ENCODE data around the gene LRFN2.

Gene LRFN2

GRCh38 chr6:40425192-40425919 is 161.8 kb downstream of the LRFN2 start:
- no peak for DNase-seq

GRCh38 chr6:40422046-40422445 is 165.1 kb downstream of the LRFN2 start:
- no peak for DNase-seq

- DNase-seq, result no peak
Observed at GRCh38 chr6:40419946-40420728, 167.0 kb downstream of the LRFN2 start.

DNA sequence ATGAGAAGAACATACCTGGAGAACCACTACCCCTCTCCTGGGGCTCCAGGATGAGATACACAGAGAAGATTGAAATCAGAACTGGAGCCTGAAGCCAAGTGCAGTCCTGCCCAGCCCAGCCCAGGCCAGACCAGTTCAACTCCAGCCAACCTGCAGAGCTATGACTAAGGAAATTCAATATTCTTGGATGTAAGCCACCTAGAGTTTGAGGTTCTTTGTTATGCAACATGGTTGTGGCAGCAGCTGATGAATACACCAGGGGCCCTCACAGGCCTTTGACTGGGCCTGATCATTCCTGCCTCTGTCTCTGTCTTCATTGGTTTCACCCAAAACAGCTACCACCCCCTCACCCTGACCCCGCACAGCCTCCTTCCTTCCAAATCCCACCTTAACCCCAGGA is 167.8 kb downstream of the LRFN2 start:
- DNase-seq, result no peak

DNA sequence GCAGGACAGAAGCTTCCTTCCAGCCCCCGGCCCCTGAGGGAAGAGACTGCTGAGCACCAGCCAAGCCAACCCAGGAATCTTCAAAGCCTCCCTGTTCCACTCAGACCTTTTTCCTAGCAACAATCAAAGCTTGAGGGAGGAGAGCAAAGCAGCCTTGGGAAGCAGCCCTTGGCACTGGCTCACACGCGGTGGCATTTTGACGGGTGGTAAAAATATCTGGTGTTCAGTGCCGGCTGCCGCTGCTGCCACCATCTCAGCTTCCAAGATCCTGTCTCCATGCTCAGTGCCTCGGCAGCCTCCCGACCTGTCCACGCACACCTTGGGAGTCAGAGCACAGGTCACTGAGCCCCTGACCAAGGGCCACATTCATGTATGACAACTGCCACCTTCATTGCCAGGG is 170.1 kb downstream of the LRFN2 start:
- no peak for DNase-seq

- DNase-seq, result no peak
Observed at GRCh38 chr6:40414617-40415016, 172.5 kb downstream of the LRFN2 start.

DNA sequence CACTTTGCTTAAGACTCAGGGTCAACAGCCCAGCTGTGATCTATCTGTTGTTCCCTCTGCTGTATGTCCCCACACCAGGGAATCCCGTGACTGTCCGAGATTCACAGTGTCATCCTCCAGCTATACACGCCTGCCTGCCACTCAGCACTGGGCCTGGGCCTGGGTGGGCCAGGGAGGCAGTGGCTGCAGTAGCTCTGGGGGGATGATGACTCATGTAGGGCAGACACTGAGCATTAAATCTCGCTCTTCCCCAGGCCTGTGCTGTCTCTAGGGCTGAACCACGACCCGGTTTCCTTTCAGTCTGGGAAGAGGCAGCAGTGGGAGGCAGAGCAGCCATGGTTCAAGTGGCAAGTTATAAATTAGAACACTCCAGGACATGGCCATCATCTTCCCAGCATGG is 173.9 kb downstream of the LRFN2 start:
- no peak for DNase-seq

- DNase-seq, result no peak
Observed at GRCh38 chr6:40411881-40412280, 175.3 kb downstream of the LRFN2 start.

DNA sequence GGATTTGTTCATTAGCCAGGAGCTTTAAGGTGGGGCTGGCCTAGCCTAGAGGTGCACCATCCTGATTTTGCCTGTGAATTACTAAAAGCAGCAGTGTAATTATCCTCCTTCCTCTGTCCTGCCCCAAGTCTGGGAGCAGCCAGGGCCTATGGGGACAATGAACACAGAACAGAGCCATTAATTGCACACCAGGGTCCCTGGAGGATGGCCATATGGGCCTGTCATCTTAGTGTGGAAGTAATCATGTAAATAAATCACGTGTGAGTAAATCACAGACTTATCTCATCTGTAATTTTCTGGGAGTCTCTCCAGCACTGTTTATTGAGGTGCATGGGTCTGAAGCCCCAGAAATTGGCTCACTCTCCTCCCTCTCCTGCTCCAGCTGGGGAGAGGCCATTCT is 176.3 kb downstream of the LRFN2 start:
- DNase-seq, result no peak

- DNase-seq, result no peak
Observed at GRCh38 chr6:40409716-40410397, 177.3 kb downstream of the LRFN2 start.

- DNase-seq, result no peak
Observed at GRCh38 chr6:40408786-40409542, 178.2 kb downstream of the LRFN2 start.

DNA sequence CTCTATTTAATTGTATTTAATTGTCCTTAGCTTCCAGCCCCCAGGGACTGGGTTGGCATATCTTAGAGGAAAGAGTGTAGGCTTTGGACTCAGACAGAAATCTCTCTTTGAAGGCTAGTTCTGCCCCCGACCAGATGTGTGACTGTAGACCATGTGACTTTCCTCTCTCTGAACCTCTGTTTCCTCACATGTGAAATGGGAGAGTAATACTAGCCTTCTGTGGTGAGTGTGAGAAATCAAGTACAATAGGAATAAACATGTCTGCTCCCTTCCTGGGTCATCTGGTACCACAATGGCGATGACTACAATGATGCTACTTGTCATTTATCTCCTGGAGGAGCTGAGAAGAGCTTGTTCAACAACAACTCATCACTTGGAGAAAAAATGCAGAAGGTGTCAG is 179.9 kb downstream of the LRFN2 start:
- DNase-seq, result no peak

- no peak for DNase-seq
Observed at GRCh38 chr6:40406175-40406574, 181.0 kb downstream of the LRFN2 start.

DNA sequence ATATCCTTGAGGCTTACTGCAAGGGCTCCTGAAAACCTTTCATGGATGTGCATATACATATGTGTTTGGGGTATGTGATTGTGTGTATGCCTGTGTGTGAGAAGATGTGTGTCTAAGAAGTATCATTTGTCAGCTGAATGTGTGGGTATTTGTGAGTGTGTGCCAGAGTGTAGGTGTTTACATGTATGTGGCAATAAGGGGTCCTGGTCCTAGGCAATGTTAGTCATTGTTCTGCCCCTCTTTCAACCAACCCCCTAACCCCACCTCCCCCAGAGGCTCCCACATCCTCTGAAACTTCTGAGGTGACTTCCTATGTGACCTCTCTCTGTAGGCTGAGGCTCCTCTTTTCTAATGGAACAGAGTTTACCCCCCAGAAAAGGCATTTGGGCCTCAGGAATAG is 186.4 kb downstream of the LRFN2 start:
- DNase-seq, result no peak

GRCh38 chr6:40399888-40400457 is 187.2 kb downstream of the LRFN2 start:
- no peak for DNase-seq

DNA sequence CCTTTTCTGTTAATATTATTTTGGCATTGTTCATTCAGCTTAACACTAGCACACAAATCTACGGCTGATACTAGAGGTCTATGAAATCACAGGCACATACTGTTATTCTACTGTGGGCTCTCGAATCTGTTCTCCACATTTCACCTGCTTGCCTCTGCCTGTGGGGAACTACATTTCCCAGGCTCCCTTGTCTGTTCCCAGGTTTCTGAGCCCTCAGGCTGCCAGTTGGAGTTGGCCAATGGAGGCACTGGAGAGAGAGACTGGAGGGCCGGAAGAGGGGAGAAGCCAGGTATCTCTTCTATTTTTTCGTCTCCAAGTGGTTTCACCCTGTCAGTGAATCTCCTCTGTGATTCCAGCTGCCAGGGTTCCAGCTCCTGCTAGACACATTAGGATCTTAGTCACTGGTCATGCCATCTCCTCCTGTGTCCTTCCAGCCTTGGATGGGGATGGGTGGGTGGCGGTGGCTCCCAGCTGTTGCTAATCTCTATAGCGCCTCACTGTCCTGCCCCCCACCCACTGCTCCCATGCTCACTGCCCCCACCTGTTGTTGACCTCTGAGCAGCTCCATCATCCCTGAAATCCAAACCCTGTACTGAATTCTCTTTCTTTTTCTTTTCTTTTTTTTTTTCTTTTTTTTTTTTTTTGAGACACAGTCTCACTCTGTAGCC is 188.2 kb downstream of the LRFN2 start:
- no peak for DNase-seq

DNA sequence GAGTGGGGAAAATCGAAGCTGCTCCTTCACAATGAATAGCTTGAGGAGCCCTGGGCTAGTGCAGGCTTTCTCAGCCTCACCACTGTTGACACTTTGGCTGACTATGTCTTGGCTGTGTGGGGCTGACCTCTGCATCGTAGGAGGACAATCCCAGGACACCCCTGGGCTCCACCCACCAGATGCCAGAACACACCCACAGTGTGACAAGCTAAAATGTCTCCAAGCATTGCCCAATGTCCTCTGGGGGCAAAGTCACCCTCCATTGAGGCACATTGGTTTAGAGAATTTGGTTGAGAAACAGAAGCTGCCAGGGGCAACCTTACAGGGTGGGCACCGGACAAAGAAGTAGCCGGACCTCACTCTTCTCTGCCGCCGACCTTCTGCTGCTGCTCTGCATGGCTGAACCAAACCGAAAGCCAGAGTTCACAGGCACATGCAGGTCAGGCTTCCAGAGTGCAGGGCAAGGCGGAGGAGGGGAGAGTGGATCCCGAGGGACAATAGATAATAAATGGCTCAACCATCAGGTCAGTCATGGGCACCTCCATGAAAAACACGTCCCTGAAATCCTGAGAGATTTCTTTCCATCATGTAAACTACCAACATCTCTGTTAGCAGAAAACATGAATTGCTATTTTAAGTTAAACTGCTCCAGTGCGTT is 189.0 kb downstream of the LRFN2 start:
- DNase-seq, result no peak

- peak; percentile 12 for DNase-seq
Observed at GRCh38 chr6:40397287-40398033, 189.7 kb downstream of the LRFN2 start.

GRCh38 chr6:40395698-40396076 is 191.5 kb downstream of the LRFN2 start:
- no peak for DNase-seq

DNA sequence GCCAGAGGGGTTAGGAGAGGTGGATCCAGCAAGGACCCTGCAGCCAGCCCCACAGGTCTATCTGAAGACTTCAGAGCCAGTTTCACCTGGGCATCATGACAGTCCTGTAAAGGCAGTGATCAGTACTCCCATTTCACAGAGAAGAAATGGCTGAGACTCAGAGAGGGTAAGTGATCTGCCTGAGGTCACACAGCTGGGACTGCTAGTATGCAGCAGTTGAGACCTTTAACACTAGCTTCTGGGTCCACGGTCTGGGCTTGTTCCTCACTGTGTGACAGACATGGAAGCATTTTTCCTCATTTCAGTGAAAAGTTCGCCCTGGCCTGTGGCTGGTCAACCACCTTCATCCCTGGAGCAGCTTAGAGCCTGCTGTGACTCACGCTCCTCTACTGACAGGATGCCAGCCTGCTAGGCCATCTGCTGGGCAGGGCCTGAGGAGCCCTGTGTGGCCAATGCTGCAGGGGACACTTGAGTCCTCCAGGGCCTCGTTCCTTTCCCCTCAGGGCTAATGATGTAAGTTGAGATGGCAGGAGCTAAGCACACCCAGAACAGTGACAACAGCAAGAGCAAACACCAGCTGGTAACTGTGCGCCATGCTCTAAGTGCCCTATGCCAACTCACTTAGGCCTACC is 192.0 kb downstream of the LRFN2 start:
- no peak for DNase-seq

Measured in RPMI8226 (cell line).